HL-60 (cell line): ENCODE measurements around the gene CACNA1H.

ENCODE experiments used
- POLR2AphosphoS5 ChIP-seq: IDR thresholded peaks from 2 replicates; pipeline ENCODE4 v1.6.1; 2012; ENCODE audit warnings: low read depth
- SPI1 ChIP-seq: IDR thresholded peaks from 2 replicates; pipeline ENCODE4 v1.6.1; 2012; ENCODE audit warnings: low read depth, mild to moderate bottlenecking, borderline replicate concordance
- TF ChIP-seq, protein P1 (sequence below): IDR thresholded peaks from one replicate; pipeline ENCODE4 v1.5.1; 2011; ENCODE audit warnings: low read length, control low read depth, inconsistent platforms; ENCODE audit not compliant: insufficient read depth
- TF ChIP-seq, protein P2 (sequence below): IDR thresholded peaks from 2 replicates; pipeline ENCODE4 v1.6.1; 2012; ENCODE audit warnings: low read depth; ENCODE audit not compliant: insufficient replicate concordance

DNA sequence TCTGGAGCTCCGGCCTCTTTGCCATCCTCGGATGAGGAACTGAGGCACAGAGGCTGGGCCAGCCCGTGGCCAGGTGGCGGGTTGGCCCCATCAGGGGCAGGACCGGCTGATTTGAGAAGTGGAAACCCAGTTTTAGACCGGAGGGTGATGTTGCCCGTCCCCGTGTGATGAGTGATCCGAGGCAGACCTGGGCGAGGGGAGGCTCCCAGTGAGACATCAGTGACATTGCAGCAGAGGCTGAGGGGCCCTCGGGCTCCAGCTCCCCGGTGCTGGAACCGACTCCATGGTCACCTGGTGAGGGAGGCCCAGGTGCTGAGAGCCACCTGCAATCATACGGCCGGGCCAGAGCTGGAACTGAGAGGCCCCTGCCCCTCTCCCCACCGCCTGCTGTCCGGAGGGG is 26.9 kb upstream of the CACNA1H start:
- TF ChIP-seq POLR2AphosphoS5, result no peak
- TF ChIP-seq, protein P1, sequence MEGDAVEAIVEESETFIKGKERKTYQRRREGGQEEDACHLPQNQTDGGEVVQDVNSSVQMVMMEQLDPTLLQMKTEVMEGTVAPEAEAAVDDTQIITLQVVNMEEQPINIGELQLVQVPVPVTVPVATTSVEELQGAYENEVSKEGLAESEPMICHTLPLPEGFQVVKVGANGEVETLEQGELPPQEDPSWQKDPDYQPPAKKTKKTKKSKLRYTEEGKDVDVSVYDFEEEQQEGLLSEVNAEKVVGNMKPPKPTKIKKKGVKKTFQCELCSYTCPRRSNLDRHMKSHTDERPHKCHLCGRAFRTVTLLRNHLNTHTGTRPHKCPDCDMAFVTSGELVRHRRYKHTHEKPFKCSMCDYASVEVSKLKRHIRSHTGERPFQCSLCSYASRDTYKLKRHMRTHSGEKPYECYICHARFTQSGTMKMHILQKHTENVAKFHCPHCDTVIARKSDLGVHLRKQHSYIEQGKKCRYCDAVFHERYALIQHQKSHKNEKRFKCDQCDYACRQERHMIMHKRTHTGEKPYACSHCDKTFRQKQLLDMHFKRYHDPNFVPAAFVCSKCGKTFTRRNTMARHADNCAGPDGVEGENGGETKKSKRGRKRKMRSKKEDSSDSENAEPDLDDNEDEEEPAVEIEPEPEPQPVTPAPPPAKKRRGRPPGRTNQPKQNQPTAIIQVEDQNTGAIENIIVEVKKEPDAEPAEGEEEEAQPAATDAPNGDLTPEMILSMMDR, result no peak
- no peak for TF ChIP-seq SPI1
- TF ChIP-seq, protein P2, sequence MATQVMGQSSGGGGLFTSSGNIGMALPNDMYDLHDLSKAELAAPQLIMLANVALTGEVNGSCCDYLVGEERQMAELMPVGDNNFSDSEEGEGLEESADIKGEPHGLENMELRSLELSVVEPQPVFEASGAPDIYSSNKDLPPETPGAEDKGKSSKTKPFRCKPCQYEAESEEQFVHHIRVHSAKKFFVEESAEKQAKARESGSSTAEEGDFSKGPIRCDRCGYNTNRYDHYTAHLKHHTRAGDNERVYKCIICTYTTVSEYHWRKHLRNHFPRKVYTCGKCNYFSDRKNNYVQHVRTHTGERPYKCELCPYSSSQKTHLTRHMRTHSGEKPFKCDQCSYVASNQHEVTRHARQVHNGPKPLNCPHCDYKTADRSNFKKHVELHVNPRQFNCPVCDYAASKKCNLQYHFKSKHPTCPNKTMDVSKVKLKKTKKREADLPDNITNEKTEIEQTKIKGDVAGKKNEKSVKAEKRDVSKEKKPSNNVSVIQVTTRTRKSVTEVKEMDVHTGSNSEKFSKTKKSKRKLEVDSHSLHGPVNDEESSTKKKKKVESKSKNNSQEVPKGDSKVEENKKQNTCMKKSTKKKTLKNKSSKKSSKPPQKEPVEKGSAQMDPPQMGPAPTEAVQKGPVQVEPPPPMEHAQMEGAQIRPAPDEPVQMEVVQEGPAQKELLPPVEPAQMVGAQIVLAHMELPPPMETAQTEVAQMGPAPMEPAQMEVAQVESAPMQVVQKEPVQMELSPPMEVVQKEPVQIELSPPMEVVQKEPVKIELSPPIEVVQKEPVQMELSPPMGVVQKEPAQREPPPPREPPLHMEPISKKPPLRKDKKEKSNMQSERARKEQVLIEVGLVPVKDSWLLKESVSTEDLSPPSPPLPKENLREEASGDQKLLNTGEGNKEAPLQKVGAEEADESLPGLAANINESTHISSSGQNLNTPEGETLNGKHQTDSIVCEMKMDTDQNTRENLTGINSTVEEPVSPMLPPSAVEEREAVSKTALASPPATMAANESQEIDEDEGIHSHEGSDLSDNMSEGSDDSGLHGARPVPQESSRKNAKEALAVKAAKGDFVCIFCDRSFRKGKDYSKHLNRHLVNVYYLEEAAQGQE, result no peak
